ENCODE data around the gene CCDC149.

DNA sequence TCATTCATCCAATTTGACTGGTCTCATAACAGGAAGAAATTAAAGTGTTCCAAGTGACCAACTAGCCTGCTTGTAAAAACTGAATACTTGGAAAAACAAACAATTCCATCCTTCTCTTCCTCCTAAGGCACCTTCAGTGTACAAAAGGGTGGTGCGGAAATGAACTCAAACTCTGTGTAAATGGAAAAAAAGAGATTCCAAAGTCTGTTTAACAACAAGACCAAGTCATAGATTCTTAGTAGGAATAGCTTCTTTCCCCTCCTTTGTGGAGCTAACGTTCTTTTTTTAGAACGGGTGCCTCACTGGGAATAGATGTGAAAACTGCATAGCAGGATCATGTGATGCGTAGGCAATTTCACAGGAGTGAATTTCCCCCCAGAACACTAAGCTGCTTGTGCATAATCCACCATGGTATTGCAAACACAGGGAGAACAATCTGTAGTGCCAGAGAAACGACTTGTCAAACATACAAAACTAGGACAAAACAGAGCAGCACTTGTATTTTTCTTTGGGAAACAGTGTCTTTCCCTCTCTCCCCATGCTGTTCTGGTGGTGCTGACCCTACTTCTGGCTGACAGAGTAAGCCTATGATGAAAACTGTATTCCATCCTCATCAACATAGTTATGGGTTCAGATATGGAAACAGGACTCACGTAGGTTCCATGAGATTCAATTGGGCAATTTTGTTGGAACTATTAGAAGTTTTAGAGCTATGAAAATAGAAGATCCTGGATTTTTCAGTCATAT is 130.7 kb downstream of the CCDC149 start:
- TF ChIP-seq, protein P1, sequence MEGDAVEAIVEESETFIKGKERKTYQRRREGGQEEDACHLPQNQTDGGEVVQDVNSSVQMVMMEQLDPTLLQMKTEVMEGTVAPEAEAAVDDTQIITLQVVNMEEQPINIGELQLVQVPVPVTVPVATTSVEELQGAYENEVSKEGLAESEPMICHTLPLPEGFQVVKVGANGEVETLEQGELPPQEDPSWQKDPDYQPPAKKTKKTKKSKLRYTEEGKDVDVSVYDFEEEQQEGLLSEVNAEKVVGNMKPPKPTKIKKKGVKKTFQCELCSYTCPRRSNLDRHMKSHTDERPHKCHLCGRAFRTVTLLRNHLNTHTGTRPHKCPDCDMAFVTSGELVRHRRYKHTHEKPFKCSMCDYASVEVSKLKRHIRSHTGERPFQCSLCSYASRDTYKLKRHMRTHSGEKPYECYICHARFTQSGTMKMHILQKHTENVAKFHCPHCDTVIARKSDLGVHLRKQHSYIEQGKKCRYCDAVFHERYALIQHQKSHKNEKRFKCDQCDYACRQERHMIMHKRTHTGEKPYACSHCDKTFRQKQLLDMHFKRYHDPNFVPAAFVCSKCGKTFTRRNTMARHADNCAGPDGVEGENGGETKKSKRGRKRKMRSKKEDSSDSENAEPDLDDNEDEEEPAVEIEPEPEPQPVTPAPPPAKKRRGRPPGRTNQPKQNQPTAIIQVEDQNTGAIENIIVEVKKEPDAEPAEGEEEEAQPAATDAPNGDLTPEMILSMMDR (IDR thresholded peaks at IDR 0.05), result no peak
- TF ChIP-seq POLR2A (IDR thresholded peaks at IDR 0.05), result no peak
- no peak for TF ChIP-seq EP300 (IDR thresholded peaks at IDR 0.05; ENCODE audit: low read depth)

Measured in transverse colon (tissue), 3 donors.